Superior temporal gyrus (tissue), 1 donor: ENCODE data around the gene SETD7.

Experiments used
- DNase-seq: peaks from one replicate; pipeline ENCODE4 v3.0.0-alpha.2; 2016; ENCODE audit errors: extremely low spot score

The SETD7 gene

GRCh38 chr4:139509727-139510410, 46.1 kb downstream of the SETD7 start:
- DNase-seq = peak; percentile 58

- no peak for DNase-seq
Measured at GRCh38 chr4:139508581-139509237, 47.3 kb downstream of the SETD7 start.

DNA sequence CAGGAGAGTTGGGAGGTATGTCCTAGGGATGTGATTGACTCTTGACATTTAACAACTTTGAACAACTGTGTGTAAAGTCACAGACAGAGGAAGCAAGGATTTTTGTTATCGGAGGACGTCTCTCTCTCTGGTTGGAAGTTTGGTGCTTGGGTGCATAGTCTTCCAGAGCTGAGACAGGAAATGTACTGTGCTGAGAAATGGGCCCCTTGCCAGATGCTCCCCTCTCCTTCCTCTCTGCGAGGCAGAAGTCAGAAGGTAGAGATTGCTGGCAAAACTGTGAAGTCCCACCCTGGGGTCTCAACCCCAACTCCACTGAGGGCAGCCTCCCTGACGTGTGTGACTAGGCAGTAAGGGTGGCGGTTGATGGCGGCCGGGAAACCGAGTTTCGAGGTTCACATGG, 49.2 kb downstream of the SETD7 start:
- DNase-seq = no peak

DNA sequence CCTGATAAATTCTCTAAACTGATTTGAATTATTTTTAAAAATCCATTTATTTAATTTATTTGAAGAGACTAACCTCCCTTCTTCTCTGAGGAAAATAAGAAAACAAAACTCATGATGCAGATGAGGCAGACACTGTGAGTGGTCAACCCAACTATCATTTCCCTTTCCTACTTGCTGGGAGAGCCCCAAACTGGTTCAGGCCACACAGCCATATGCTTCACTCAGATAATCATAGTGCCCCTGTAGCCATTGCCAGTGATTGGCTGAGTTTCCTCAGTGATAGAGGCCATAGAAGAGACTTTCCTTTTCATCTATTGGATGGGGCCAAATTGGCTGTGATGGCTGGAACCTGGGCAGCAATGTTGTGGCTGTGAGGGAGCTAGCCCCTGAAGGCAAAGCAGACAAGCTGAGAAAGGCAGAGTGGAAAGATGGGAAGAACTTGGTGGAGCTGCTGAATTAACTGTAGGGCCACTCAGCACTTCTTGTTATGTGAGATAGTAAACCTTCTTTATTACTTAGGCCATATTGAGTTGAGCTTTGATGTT, 52.3 kb downstream of the SETD7 start:
- no peak for DNase-seq

DNA sequence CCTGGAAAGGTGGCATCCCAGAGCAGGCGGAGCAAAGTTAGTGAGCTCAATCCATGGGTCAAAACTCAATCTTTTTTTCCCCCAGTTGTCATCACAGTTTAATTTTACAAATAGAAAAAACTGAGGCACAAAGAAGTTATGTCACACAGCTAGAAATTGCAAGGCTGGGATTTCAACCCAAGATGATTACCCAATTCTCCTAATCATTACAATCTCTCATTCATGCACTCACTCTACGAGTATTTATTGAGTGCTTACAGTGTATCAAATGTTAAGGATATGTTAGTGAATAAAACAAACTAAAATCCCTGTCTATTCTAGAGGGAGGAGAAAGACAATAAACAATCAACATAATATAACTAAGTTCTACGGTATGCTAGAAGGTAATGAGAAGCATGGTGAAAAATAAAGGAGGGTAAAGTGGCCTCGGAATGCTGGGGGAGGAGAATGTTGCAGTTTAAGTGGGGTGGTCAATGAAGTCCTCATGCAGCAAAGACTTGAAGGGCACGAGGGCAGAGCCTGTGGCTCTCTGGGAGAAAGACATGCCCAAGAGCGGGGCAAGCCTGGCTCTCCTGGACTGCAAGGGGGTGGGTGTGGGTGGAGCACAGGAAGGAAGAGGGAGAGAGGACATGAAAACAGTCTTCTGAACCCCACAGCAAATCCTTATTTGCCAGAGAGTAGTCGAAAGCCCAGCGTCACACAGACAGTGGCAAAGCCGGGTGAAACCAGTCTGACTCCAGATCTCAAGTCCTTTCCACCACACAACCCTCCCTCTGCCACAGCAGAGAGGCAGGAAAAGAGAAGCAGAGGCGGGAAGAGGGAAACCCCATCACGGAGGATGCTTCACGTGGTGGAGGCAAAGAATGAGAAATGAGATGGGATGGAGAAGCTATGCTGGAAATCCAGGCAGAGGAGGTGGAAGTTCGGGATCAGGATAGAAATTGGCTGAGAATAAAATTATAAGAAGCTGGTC, 53.8 kb downstream of the SETD7 start:
- DNase-seq = no peak

- DNase-seq = no peak
Measured at GRCh38 chr4:139501527-139501926, 54.5 kb downstream of the SETD7 start.

GRCh38 chr4:139501117-139501516, 54.9 kb downstream of the SETD7 start:
- no peak for DNase-seq

- no peak for DNase-seq
Measured at GRCh38 chr4:139499186-139499585, 56.8 kb downstream of the SETD7 start.

DNA sequence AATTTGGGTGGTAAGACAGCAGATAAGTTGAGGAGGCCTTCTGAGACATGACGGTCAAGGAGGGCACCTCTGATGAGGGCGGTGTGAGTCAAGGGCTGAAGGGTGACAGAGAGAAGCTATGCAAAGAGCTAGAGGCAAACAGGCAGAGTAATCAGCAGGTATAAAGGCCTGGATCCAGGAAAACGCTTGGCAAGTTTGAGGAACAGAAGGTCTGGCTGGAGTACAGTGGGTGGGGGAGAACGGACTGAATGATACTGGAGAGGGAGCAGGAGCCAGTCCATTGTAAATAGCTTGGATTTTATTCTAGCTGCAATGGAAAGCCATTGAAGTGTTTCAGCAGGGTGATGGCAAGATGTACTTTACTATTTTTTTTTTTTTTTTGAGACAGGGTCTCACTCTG, 62.8 kb downstream of the SETD7 start:
- no peak for DNase-seq

- DNase-seq = no peak
Measured at GRCh38 chr4:139492429-139492828, 63.6 kb downstream of the SETD7 start.

- no peak for DNase-seq
Measured at GRCh38 chr4:139489638-139490037, 66.4 kb downstream of the SETD7 start.

GRCh38 chr4:139488442-139488841, 67.6 kb downstream of the SETD7 start:
- no peak for DNase-seq

GRCh38 chr4:139484783-139485311, 71.2 kb downstream of the SETD7 start:
- DNase-seq = no peak

DNA sequence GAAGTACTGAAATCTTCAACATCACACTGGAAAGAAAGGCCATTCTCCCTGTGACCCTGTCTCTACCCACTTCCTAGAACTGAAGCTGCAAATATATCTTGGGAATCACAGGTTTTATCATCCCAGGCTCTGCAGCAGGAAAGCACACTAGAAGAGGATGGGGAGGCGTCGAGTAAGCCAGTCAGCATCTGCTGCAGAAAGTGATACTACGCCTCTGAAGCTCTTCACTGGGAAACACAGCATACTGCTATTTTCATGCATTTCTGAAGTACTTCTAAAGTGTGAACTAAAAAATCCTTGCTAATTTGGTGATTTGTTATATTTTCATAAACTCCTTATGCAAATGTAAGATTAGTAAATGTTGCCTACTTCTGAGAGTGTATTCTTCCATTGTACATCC, 73.0 kb downstream of the SETD7 start:
- peak; percentile 56 for DNase-seq

DNA sequence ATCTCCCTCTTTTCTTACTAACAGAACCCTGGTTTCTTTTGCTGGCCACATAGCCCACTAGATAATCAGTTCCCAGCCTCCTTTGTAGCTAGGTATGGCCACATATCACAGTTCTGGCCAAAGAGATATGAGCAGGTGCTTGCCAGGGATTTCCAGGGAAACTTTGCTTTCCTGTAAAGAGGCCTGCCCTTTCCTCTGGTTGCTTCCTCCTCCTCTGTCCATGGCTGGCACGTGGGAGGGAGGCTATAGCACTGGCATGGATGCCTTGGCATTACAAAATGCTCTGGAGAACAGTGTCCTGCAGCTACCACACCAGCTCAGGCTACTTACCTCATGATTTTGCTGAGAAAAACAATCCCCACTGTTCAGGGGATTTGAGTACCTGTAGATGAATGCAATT, 74.6 kb downstream of the SETD7 start:
- no peak for DNase-seq

DNA sequence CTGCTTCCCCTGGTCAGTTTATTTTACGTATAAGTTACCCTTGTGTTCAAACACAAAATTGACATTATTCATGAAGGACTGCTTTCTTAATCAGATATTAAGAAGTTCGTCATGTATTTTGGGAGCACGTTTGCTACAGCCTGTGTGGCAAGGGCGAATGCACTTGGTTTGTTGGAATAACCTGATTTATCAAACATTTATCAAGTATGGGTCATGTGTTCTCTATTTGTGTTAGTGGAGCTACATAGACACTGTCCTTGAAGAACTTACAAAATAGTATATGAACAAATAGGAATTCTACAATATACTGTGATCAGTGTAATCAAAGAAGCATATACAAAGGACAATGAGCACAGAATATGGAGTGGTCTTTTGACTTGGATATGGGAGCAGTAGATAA, 79.7 kb downstream of the SETD7 start:
- no peak for DNase-seq

- no peak for DNase-seq
Measured at GRCh38 chr4:139472852-139473251, 83.2 kb downstream of the SETD7 start.

DNA sequence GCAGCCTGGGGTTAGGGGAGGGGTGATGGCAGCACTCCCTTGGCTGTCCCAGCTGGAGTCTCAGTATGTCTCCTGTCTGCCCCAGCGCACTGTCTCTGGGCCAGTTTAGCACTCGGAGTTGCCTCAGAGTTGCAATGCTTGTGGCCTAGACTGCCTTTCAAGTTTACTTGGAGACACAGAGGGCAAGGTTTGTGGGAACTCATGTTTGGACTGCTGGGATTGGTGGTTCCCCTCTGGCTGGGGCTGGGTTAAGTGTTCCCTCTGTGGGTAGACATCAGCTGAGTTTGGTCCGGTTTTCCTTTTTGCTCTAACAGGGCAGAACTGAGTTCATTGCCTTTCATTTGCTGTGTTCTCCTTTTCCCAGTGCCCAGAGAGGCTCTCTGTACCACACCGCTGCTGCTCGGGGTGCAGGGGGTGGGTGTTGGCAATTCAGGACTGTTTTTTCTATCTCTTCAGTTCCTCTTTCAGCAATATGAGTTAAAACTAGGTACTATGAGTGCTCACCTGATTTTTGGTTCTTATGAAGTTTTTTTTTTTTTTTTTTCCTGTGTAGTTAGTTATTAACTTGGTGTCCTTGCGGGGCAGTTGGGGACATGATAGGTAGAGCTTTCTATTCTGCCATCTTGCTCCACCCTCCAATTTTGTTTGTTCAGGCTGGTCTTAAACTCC, 84.9 kb downstream of the SETD7 start:
- no peak for DNase-seq

GRCh38 chr4:139470295-139470694, 85.7 kb downstream of the SETD7 start:
- no peak for DNase-seq

DNA sequence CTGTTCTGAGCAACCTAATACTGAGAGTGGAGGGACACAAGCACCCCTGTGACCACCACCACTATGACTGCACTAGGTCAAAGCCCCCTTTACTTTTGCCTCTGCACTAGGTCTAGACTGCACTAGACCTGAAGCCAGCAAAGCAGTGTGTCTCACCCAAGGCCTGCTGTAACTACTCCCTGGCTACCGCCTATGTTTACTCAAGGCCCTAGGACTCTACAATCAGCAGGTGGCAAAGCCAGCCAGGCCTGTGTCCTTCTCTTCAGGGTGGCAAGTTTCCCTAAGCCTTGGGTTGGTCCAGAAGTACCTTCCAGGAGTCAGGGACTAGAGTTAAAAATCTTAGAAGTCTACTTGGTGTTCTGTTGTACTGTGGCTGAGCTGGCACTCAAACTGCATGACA, 86.2 kb downstream of the SETD7 start:
- DNase-seq = no peak

DNA sequence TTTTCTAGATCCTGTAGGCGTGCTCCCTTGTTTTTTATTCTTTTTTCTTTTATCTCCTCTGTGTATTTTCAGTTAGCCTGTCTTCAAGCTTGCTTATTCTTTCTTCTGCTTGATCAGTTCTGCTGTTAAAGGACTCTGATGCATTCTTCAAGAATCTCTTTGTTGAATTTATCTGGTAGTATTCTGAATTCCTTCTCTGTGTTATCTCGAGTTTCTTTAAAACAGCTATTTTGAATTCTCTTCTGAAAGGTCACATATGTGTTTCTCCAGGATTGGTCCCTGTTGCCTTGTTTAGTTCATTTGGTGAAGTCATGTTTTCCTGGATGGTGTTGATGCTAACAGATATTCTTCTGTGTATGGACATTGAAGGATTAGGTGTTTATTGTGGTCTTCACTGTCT, 86.8 kb downstream of the SETD7 start:
- no peak for DNase-seq
